Measurements from ENCODE around the gene RAE1.
"Not testable (repeated sequence)": the region's sequence is repeated elsewhere in the genome, so short reads cannot be mapped to it uniquely, and the experiment has no call there.

The RAE1 gene

GRCh38 chr20:57326667-57327455 is 24.2 kb upstream of the RAE1 start:
- no peak for DNase-seq (ENCODE audit: low read depth)

DNA sequence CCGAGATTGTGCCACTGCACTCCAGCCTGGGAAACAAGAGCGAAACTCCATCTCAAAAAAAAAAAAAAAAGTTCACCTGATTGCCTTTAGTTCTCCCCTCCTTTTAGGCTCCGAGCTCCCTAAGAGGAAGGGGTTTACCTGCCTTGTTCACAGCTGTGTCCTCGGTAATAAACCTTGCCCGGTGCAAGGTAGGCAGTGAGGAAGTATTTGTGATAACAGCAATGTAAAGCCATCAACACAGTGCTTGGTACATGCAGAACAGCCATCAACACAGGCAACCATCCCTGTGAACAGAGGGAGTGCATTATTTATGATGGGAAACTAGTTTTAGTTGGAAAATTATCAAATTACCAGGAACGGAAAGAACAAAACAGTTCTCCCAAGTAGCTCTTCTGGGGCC is 23.2 kb upstream of the RAE1 start:
- no peak for DNase-seq (ENCODE audit: low read depth)

GRCh38 chr20:57329608-57330221 is 21.3 kb upstream of the RAE1 start, which contains the start of gene SPO11:
SPO11 (plus strand) TSS chr20:57329803; CDS start chr20:57329868, 65 bp downstream.
- no peak for DNase-seq (ENCODE audit: low read depth)

DNA sequence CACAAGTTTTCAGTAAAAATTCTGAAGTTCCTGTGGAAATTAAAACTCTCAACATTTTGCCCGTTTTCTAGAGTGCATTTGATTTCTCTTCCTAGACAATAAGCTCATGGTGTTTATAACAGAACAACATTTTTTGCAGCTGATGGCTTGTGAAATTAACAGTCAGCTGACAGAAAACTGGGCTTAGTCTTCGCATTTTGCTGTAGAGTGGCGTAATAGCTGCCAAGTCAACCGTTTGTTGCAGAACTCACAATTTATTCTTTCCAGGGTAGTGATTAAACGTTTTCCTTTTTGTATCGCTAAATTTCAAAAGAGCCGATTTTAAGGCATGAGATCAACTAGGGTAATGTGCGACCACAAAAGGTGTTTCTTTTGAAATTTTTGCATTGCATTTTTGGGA is 20.1 kb upstream of the RAE1 start:
- DNase-seq (ENCODE audit: low read depth), result no peak

GRCh38 chr20:57332105-57333089 is 18.7 kb upstream of the RAE1 start:
- no peak for DNase-seq (ENCODE audit: low read depth)

GRCh38 chr20:57335392-57335791 is 15.7 kb upstream of the RAE1 start:
- no peak for DNase-seq (ENCODE audit: low read depth)

DNA sequence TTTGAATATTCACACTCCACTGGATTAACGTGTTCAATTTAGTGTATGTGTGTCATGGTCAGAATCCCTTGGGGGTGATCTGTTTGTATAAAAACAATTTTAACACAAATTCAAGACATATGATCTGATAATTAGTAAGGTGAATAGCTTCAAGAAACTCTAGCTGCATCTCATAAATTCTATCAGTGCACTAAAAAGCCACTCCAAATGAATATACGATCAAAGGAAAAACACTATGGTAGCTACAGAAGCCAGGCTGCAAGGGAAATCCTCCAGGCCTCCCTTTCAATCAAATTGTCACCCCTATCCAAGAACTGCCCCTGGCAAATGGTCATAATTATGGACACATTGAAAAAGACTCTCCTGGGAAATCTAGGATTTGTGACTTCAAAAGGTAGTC is 9.4 kb upstream of the RAE1 start:
- DNase-seq (ENCODE audit: low read depth), result no peak

DNA sequence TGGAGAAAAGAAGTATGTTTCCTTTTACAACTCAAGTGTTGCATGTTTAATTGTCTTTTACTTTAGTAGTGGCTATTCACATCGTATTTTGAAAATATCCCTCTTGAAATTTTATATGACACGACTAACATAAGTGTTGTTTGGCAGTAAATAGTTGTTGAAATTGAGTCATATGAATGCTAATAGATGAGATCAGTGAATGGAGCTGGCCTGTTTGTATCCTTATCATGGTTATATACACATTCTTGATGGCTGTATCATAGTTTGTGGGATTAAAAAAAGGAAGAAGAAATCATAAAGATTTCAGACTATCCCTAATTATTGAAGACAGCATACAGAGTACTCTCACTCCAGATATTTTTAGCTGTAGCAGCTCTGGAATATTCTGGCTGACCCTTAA is 8.2 kb upstream of the RAE1 start:
- no peak for DNase-seq (ENCODE audit: low read depth)

GRCh38 chr20:57346477-57346876 is 4.6 kb upstream of the RAE1 start:
- DNase-seq (ENCODE audit: low read depth), result peak; percentile 39

GRCh38 chr20:57347393-57347792 is 3.7 kb upstream of the RAE1 start:
- no peak for DNase-seq (ENCODE audit: low read depth)

GRCh38 chr20:57348200-57348921 is 2.7 kb upstream of the RAE1 start:
- DNase-seq (ENCODE audit: low read depth), result not testable (repeated sequence)

DNA sequence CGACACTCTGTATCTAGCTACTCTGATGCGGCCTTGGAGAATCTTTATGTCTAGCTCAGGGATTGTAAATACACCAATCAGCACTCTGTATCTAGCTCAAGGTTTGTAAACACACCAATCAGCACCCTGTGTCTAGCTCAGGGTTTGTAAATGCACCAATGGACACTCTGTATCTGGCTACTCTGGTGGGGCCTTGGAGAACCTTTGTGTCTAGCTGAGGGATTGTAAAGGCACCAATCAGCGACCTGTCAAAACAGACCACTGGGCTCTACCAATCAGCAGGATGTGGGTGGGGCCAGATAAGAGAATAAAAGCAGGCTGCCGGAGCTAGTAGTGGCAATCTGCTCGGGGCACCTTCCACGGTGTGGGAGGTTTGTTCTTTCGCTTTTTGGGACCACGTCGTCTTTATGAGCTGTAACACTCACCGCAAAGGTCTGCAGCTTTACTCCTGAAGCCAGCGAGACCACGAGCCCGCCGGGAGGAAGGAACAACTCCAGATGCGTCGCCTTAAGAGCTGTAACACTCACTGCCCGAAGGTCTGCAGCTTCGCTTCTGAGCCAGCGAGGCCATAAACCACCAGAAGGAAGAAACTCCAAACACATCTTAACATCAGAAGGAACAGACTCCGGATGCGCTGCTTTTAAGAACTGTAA is 2.0 kb upstream of the RAE1 start:
- not testable (repeated sequence) for DNase-seq (ENCODE audit: low read depth)

- DNase-seq (ENCODE audit: low read depth), result no peak
These were observed 859 bp upstream of the RAE1 start for GRCh38 chr20:57350081-57350710.

- not testable (repeated sequence) for DNase-seq (ENCODE audit: low read depth)
These were observed 371 bp upstream of the RAE1 start for GRCh38 chr20:57350726-57351041.

- DNase-seq (ENCODE audit: low read depth), result no peak
These were observed 1.2 kb downstream of the RAE1 start for GRCh38 chr20:57352305-57352704.

- no peak for DNase-seq (ENCODE audit: low read depth)
These were observed 2.3 kb downstream of the RAE1 start for GRCh38 chr20:57353351-57353750.

DNA sequence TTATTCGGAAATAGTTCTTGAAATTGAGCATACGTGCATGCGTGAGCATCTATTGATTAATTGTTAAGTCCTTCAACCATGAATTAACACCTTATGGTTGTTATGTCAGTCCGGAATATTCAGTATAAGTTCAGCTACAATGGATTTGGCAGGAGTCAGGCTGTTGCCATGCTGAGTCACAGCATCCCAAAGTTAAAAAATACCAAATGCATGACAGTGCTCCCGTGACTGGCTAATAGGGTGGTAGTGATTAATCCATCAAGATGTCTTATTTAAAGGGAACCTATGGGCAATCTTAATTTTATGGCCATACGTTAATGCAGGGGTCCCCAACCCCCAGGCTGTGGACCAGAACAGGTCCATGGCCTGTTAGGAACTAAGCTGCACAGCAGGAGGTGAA is 10.5 kb downstream of the RAE1 start:
- peak; percentile 54 for DNase-seq (ENCODE audit: low read depth)

- DNase-seq (ENCODE audit: low read depth), result no peak
These were observed 13.4 kb downstream of the RAE1 start for GRCh38 chr20:57364451-57364850.

DNA sequence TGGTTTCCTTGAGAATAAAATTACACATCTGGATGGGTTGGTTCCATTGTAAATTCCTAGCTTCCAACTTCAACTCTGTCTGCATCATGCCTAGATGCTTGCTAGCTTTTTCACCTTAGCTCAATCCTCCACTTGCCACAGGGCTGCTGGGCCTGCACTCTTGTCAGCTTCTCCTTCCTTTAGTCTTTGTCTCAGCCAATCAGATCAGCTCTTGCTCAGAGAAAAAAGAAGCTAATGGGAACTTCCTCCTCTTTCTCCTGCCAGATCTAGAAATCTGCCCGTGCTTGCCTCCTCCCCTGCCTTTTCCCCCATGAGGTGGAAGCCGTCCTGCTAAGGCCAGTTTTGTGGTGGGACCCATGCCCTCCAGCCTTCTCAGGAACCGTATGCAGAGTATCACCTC is 18.5 kb downstream of the RAE1 start:
- no peak for DNase-seq (ENCODE audit: low read depth)

DNA sequence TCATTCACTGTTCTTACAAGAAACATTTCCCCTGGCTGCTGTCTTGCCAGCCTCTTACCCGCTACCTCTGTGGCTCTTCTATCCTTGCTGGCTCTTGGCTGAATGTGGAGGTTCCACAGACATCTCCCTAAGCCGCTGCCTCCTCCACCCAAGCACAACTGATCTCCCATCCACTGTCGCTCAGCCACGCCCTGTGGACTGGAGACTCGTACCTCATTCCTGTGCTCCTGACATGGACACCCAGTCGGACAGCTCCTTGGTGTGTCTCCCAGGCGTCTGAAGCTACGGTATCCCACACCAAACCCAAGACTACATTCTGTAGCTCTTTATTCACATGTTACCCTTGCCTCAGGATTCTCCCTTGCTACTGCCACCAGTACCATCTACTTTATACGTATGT is 19.3 kb downstream of the RAE1 start:
- DNase-seq (ENCODE audit: low read depth), result no peak

DNA sequence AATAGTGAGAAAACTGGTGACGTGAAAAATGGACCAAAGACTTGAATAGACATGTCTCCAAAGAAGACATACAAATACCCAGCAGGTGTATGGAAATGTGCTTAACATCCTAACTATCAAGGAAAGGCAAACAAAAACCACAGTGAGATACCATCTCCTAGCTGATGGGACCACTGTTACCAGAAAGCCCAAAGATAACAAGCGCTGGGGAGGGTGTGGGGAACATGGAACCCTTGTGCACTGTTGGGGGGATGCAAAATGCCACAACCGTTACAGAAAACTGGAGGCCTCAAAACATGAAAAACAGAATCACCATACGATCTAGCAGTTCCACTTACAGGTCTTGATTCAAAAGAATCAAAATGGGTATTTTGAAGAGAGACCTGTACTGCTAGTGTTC is 20.3 kb downstream of the RAE1 start:
- DNase-seq (ENCODE audit: low read depth), result no peak
